Activated T-cell treated with anti-CD3 and anti-CD28 coated beads for 48 hours (primary cell): ENCODE results near the gene EIF4G1.

Experiments
- DNase-seq: peaks from one replicate; pipeline ENCODE4 v3.0.0-alpha.2; 2020; ENCODE audit warnings: low read depth

The EIF4G1 gene

GRCh38 chr3:184305577-184305976, 8.8 kb upstream of the EIF4G1 start:
- DNase-seq, result no peak

- no peak for DNase-seq
Measured at GRCh38 chr3:184306341-184306972, 7.9 kb upstream of the EIF4G1 start.

GRCh38 chr3:184307915-184308314, 6.5 kb upstream of the EIF4G1 start:
- no peak for DNase-seq

GRCh38 chr3:184308744-184309143, 5.7 kb upstream of the EIF4G1 start:
- no peak for DNase-seq

DNA sequence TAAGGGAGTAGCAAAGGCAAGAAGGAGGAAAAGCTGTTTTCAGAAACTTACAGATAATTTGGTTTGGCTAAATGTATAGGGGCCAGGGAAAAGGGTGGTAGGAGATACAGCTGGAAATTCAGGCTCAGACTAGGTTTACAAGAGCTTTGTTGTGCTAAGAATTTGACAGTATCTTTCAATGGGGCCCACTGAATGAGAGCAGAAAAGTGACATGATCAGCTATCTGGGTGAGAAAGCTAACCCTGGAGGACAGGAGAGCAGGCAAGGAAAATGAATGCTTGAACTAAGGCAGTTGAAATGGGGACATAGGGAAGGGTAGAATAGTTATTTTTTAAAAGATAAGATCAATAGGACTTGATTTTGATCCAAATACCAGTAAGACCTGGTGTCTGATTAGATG, 2.8 kb upstream of the EIF4G1 start:
- no peak for DNase-seq

- DNase-seq, result peak; percentile 50
Measured at GRCh38 chr3:184314700-184315542, 515 bp downstream of the EIF4G1 start.

GRCh38 chr3:184315543-184315867, 1.1 kb downstream of the EIF4G1 start:
- DNase-seq, result no peak

- DNase-seq, result no peak
Measured at GRCh38 chr3:184315871-184316661, 1.7 kb downstream of the EIF4G1 start.

DNA sequence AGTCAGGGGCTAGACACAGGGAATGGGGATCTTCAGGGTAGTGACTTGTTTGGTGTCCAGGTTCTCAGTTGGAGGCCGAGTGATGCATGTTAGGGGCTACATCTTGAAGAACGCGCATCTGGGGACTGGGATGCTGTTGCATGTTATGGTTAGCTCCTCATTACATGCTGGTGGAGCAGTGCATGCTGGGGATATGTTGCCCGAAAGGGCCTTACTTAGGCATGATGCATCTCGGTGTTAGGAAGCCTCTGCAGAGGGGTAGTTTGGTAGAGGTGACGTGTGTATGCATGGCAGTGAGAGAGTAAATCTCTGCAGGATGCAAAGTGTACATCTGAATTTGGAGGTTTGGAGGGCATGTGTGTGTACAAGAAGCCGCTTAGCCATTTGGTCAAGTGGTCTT, 2.4 kb downstream of the EIF4G1 start:
- no peak for DNase-seq

DNA sequence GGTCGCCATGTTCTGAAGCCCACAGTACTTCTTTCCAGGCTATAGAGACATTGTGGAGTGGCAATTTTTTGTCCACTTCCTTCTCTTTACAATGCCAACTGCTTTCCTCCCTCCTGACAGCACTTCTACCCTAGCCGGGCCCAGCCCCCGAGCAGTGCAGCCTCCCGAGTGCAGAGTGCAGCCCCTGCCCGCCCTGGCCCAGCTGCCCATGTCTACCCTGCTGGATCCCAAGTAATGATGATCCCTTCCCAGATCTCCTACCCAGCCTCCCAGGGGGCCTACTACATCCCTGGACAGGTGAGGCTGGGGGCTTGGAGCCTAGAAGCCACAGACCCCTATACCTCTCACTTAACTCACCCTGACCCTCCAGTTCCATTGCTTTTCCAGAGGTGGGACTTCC, 2.8 kb downstream of the EIF4G1 start:
- no peak for DNase-seq

DNA sequence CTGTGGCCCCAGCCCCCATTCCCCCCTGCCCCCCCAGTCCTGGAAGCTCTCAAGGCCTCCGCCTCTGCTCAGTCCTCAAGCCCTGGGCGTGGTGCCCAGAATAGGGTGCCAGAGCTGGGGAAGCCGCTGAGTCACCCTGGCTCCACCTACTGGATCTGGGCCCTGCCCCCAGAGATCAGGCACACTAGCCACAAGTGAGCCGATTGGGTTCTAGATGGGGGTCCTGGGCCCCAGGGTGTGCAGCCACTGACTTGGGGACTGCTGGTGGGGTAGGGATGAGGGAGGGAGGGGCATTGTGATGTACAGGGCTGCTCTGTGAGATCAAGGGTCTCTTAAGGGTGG, 5.7 kb downstream of the EIF4G1 start:
- DNase-seq, result peak; percentile 43

GRCh38 chr3:184321666-184322065, 7.3 kb downstream of the EIF4G1 start:
- no peak for DNase-seq

- DNase-seq, result no peak
Measured at GRCh38 chr3:184322731-184323487, 8.5 kb downstream of the EIF4G1 start.

GRCh38 chr3:184323696-184324095, 9.3 kb downstream of the EIF4G1 start:
- no peak for DNase-seq

DNA sequence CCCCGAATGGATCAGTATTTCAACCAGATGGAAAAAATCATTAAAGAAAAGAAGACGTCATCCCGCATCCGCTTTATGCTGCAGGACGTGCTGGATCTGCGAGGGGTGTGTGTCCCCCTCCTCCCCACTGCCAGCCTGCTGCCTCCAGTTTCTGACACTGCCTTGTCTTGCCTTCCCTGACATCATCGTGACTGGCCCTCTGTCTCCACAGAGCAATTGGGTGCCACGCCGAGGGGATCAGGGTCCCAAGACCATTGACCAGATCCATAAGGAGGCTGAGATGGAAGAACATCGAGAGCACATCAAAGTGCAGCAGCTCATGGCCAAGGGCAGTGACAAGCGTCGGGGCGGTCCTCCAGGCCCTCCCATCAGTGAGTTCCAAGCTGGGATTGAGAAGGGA, 10.9 kb downstream of the EIF4G1 start:
- DNase-seq, result no peak

DNA sequence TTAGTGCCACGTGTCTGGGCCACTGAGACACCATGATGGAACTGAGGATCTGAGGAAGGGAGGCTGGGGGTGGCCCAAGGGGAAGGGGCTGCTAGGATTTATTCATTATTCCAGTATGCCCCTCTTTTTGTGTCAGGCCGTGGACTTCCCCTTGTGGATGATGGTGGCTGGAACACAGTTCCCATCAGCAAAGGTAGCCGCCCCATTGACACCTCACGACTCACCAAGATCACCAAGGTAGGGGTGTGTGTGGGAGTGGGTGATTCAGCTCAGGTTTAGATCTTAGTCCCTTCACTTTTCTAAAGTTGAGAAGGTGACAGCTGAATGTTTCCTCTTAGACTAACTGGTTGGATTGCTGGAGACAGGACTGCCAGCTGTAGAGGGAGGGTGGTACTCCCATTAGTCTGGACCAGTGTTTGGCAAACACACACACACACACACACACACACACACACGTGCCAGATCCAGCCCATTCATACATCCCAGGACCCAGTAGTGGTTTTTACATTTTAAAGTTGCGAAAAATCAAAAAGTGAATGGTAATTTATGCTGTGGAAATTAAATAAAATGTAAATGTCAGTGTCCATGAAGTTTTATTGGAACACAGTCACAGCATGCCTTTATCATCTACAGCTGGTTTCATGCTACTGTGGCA, 11.4 kb downstream of the EIF4G1 start:
- peak; percentile 39 for DNase-seq

- no peak for DNase-seq
Measured at GRCh38 chr3:184327171-184327570, 12.8 kb downstream of the EIF4G1 start.

GRCh38 chr3:184328516-184328915, 14.1 kb downstream of the EIF4G1 start:
- no peak for DNase-seq

- DNase-seq, result no peak
Measured at GRCh38 chr3:184332370-184333090, 18.1 kb downstream of the EIF4G1 start.

GRCh38 chr3:184333190-184333589, 18.8 kb downstream of the EIF4G1 start:
- no peak for DNase-seq

- DNase-seq, result no peak
Measured at GRCh38 chr3:184333700-184334099, 19.3 kb downstream of the EIF4G1 start.
